ENCODE measurements around the gene ADCY4. TPM values are rescaled to one million over a fixed set of nuclear protein-coding genes. Genes with fewer than 3 reads are reported as not detected.

Gene ADCY4
- total and polyA plus RNA-seq, 2 donors (not counting 1 experiment from before 2014, with no cell fraction given): 2.3 to 7.8 TPM

GRCh38 chr14:24298892-24299254 lies 36.0 kb downstream of the ADCY4 start:
- POLR2A ChIA-PET: interaction anchor here (0.9 to 4.1 kb wide), 6 partner anchors 9 to 131 kb away, joined by 3 to 47 read pairs (median 4); partner anchors contain the start of genes CBLN3, CIDEB, KHNYN and LTB4R
- H3K79me2 ChIP-seq (ENCODE audit: control insufficient read depth, insufficient read depth, low read length): peaks cover 55% of the 10 kb centered on the region
- CTCF ChIA-PET: interaction anchor here (0.7 to 10.9 kb wide), 12 partner anchors 9 to 132 kb away, joined by 3 to 254 read pairs (median 18); partner anchors contain the start of genes CIDEB, KHNYN, LTB4R and LTB4R2

More at GRCh38 chr14:24298892-24299254, 36.0 kb downstream of the ADCY4 start:
- Histone ChIP-seq H3K4me1 (ENCODE audit: control insufficient read depth in 2 of 2, insufficient read depth in 2 of 2, low read length in 2 of 2) (peaks cover 30 to 41% of the 10 kb centered on the region in 2 donors), H3K9me3 (ENCODE audit: control extremely low read depth in 1 of 3, control insufficient read depth in 2 of 3, insufficient read depth in 1 of 3, low read length in 2 of 3) (no peaks in the 10 kb centered on the region), H2AFZ (ENCODE audit: insufficient read depth, low read depth, low read length, poor library complexity, severe bottlenecking) (peak overlapping the region; percentile 91), H3K4me2 (replicated peaks; ENCODE audit: low read depth, low read length, poor library complexity, severe bottlenecking) (peak overlapping the region; percentile 93), H3K27ac (ENCODE audit: low read length in 2 of 2) (peak overlapping the region; percentile 79 to 83), H4K20me1 (ENCODE audit: control insufficient read depth, insufficient read depth, low read length, poor library complexity, severe bottlenecking) (peaks cover 6% of the 10 kb centered on the region), H3K36me3 (replicated peaks in 1 of 2; ENCODE audit: control extremely low read depth in 1 of 2, control insufficient read depth in 1 of 2, extremely low read depth in 1 of 2, insufficient read depth in 2 of 2, low read length in 1 of 2) (peaks cover 4 to 43% of the 10 kb centered on the region in 2 experiments), H3K9ac (ENCODE audit: low read length) (peak overlapping the region; percentile 90), H3K27me3 (replicated peaks in 1 of 4; ENCODE audit: control extremely low read depth in 1 of 4, control insufficient read depth in 3 of 4, insufficient read depth in 4 of 4, low read length in 3 of 4) (no peaks in the 10 kb centered on the region), H3K4me3 (ENCODE audit: control extremely low read depth in 1 of 5, extremely low read depth in 1 of 5, insufficient read depth in 1 of 5, low read depth in 2 of 5, low read length in 4 of 5) (peak overlapping the region; percentile 53 to 93 (median 77))
- H3K4me1 Mint-ChIP-seq: peaks cover 48% of the 10 kb centered on the region
- DNase-seq (peak; percentile 30), ATAC-seq (ENCODE audit: low read depth) (no peak)
- TF ChIP-seq EZH2 (IDR thresholded peaks at IDR 0.05; ENCODE audit: borderline replicate concordance, insufficient read depth, low read depth, low read length, poor library complexity, severe bottlenecking) (no peak), CTCF (IDR thresholded peaks at IDR 0.05) (no peak)
- peak overlapping the region; percentile 98 for H3K27ac Mint-ChIP-seq
- H3K27me3 Mint-ChIP-seq: no peaks in the 10 kb centered on the region
- 51% methylated on average over 7 of the region's 7 CpGs for WGBS (ENCODE audit: insufficient coverage)
- H3K9me3 Mint-ChIP-seq (ENCODE audit: insufficient read depth): no peaks in the 10 kb centered on the region
- intact Hi-C loops (cut with micrococcal nuclease): loop anchor here (1.0 to 5.0 kb wide), 5 partner anchors 9 to 138 kb away; partner anchors contain the start of genes CHMP4A, GMPR2, IRF9 and NEDD8
- peak overlapping the region; percentile 96 for H3K4me3 Mint-ChIP-seq

Measured in B cell (primary cell).